Uterus (tissue), 2 donors: ENCODE data around the gene AGPS.

Source experiments
- CTCF ChIP-seq, 4 experiments: fragments of 200-600 bp in 2 of 4; fragments of 450-650 bp in 2 of 4; sonication (generic) in 2 of 4; IDR thresholded peaks; one replicate each; pipeline ENCODE4 v1.5.1; 2016 to 2019; ENCODE audit warnings: antibody characterized with exemption in 4 of 4, mild to moderate bottlenecking in 2 of 4, moderate library complexity in 1 of 4
- POLR2A ChIP-seq, 2 donors: fragments of 450-650 bp; IDR thresholded peaks; one replicate each; pipeline ENCODE4 v1.6.1; 2016; ENCODE audit warnings: antibody characterized with exemption in 2 of 2, mild to moderate bottlenecking in 1 of 2, moderate library complexity in 1 of 2

DNA sequence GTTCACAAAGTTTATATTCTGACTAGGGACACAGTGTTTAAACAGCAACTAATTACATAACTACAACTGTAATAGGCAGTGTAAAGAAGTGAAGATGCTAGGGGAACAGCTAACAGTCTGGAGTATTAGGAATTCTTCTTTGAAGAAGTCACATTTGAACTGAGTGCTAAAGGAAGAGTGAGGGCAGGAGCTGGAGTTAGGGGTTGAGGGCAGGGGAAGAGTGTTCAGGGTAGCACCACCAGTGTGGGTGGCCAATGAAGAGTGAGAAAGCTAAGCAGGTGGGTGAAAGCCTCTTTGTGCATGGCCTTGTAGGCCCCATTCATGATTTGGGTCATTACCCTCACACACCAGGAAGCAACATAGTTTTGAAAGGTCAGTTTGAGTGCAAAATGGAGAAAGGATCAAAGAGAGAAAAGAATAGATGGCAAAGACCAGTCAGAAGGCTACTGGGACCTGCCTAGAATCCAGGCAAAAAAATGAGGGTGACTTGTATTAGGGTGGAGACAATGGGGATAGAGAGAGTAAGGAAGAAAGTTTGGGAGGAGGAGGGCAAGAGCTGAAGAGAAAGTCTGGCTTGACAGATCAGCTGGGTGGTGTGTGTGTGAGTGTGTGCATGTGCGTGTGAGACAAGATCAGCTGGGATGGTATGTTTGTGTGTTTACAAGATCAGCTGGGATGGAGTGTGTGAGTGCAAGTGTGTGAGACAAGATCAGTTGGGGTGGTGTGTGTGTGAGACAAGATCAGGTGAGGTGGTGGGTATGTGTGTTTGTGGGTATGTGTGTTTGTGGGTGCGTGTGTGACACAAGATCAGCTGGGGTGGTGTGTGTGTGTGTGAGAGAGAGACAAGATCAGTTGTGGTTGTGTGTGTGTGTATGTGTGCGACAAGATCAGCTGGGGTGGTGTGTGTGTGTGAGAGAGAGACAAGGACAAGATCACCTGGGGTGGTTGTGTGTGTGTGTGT is 43.6 kb upstream of the AGPS start:
- TF ChIP-seq CTCF (IDR thresholded peaks at IDR 0.05) (no peak), POLR2A (IDR thresholded peaks at IDR 0.05) (no peak)
